ENCODE results near the gene LEFTY1. TPM values are rescaled to one million over a fixed set of nuclear protein-coding genes. Genes with fewer than 3 reads are reported as not detected.

LEFTY1 gene
- total and polyA plus RNA-seq, 4 donors, result 0.42 to 1.4 (median 0.87) TPM

Small RNA genes lying within 50 kb of the gene (small RNA-seq; reads per million reads assigned to genes)
- gene AL117348.1, result not detected

Other genes starting within 250 kb of the LEFTY1 start
- gene ENAH, start 236.0 kb downstream of the LEFTY1 start, total RNA-seq, result 1 to 10 TPM; 3.2 to 8.4 TPM
- gene ENAH, start 236.0 kb downstream of the LEFTY1 start, polyA plus RNA-seq, result 1 to 10 TPM; 2.8 to 5.9 TPM
- 100 to 1,000 TPM; 152 to 154 TPM for gene SRP9, start 111.3 kb downstream of the LEFTY1 start, total RNA-seq
- gene SRP9, start 111.3 kb downstream of the LEFTY1 start, polyA plus RNA-seq, result 100 to 1,000 TPM; 154 to 179 TPM
- 100 to 1,000 TPM in 1 of 2 donors, 10 to 100 TPM in 1; 93.8 to 230 TPM for gene EPHX1, start 79.0 kb downstream of the LEFTY1 start, total RNA-seq
- 1,000 to 10,000 TPM in 1 of 2 donors, 100 to 1,000 TPM in 1; 178 to 1,448 TPM for gene EPHX1, start 79.0 kb downstream of the LEFTY1 start, polyA plus RNA-seq
- gene TMEM63A, start 6.8 kb downstream of the LEFTY1 start, total RNA-seq, result 10 to 100 TPM; 10.4 to 54.0 TPM
- 10 to 100 TPM in 1 of 2 donors, 1 to 10 TPM in 1; 9.6 to 12.9 TPM for gene TMEM63A, start 6.8 kb downstream of the LEFTY1 start, polyA plus RNA-seq
- gene PYCR2, start 35.1 kb upstream of the LEFTY1 start, total RNA-seq, result 10 to 100 TPM; 26.9 to 39.0 TPM
- gene PYCR2, start 35.1 kb upstream of the LEFTY1 start, polyA plus RNA-seq, result 10 to 100 TPM; 16.8 to 41.0 TPM
- gene LEFTY2, start 52.1 kb upstream of the LEFTY1 start, total RNA-seq, result under 1 TPM in 1 of 2 donors, not detected in 1; 0.09 TPM
- gene LEFTY2, start 52.1 kb upstream of the LEFTY1 start, polyA plus RNA-seq, result under 1 TPM in 1 of 2 donors, not detected in 1; 0.24 TPM
- gene SDE2, start 110.2 kb upstream of the LEFTY1 start, total RNA-seq, result 10 to 100 TPM; 15.6 to 53.7 TPM
- gene SDE2, start 110.2 kb upstream of the LEFTY1 start, polyA plus RNA-seq, result 1 to 10 TPM; 4.7 to 6.5 TPM
- 100 to 1,000 TPM in 1 of 2 donors, 10 to 100 TPM in 1; 76.6 to 338 TPM for gene H3-3A, start 173.6 kb upstream of the LEFTY1 start, total RNA-seq
- gene H3-3A, start 173.6 kb upstream of the LEFTY1 start, polyA plus RNA-seq, result 100 to 1,000 TPM; 188 to 190 TPM